A673 (cell line): ENCODE measurements around the gene WDFY3. TPM values are rescaled to one million over a fixed set of nuclear protein-coding genes. Genes with fewer than 3 reads are reported as not detected.

Source experiments
- BruUV-seq: library from RNA; stranded (reverse); fragments of 400-500 nt; replicated peaks from 2 replicates; lab custom pipeline; 2021; lab: Mats Ljungman, UMichigan
- CTCF ChIA-PET: fragments of 300-600 bp; sonication (Branson Sonifier 250); formaldehyde crosslinking; loops from one replicate; lab custom pipeline; 2022; ENCODE audit warnings: antibody characterized with exemption; lab: Charles Lee
- POLR2A ChIA-PET: fragments of 300-600 bp; sonication (Branson Sonifier 250); formaldehyde crosslinking; loops from one replicate; lab custom pipeline; 2022; ENCODE audit warnings: antibody characterized with exemption; ENCODE audit not compliant: low non-redundant PET; lab: Charles Lee
- DNase-seq: peaks from one replicate; pipeline ENCODE4 v3.0.0-alpha.2; 2015; ENCODE audit warnings: low spot score
- H3K27ac ChIP-seq: fragments of 200-600 bp; sonication (generic); 2 replicates; pipeline ENCODE4 v1.5.1; 2016; ENCODE audit warnings: mixed run types, low read depth, mild to moderate bottlenecking, mixed read lengths, antibody characterized with exemption, low read length; ENCODE audit not compliant: poor library complexity, severe bottlenecking
- H3K27me3 ChIP-seq: fragments of 200-600 bp; sonication (generic); replicated peaks from 2 replicates; pipeline ENCODE4 v1.6.1; 2017; ENCODE audit warnings: mixed run types, low read depth, mild to moderate bottlenecking, mixed read lengths, antibody characterized with exemption, low read length; ENCODE audit not compliant: insufficient read depth, poor library complexity
- H3K36me3 ChIP-seq: fragments of 200-600 bp; sonication (generic); 2 replicates; pipeline ENCODE4 v1.6.1; 2016; ENCODE audit warnings: mixed run types, mild to moderate bottlenecking, mixed read lengths, antibody characterized with exemption, low read length; ENCODE audit not compliant: insufficient read depth, poor library complexity, severe bottlenecking
- H3K4me1 ChIP-seq: fragments of 200-600 bp; sonication (generic); 2 replicates; pipeline ENCODE4 v1.6.1; 2017; ENCODE audit warnings: mixed run types, mild to moderate bottlenecking, mixed read lengths, antibody characterized with exemption, low read length; ENCODE audit not compliant: insufficient read depth, poor library complexity, severe bottlenecking
- H3K4me3 ChIP-seq: fragments of 200-600 bp; sonication (generic); 2 replicates; pipeline ENCODE4 v1.5.1; 2016; ENCODE audit warnings: low read depth, mixed run types, mild to moderate bottlenecking, mixed read lengths, low read length; ENCODE audit not compliant: poor library complexity, severe bottlenecking
- H3K9me3 ChIP-seq: fragments of 200-600 bp; sonication (generic); 2 replicates; pipeline ENCODE4 v1.6.1; 2016; ENCODE audit warnings: mixed run types, low read depth, mild to moderate bottlenecking, mixed read lengths, antibody characterized with exemption, low read length; ENCODE audit not compliant: poor library complexity, severe bottlenecking
- CTCF ChIP-seq: fragments of 300-800, 200-600 bp; sonication (generic); conservative IDR thresholded peaks from 2 replicates; pipeline ENCODE4 v1.5.1; 2017; ENCODE audit warnings: low read depth, mild to moderate bottlenecking, antibody characterized with exemption, low read length, moderate library complexity, mixed read lengths
- EZH2 ChIP-seq: fragments of 200-600 bp; sonication (generic); IDR thresholded peaks from 2 replicates; pipeline ENCODE4 v1.6.1; 2017; ENCODE audit warnings: borderline replicate concordance, low read depth, mild to moderate bottlenecking, mixed read lengths, antibody characterized with exemption, low read length; ENCODE audit not compliant: poor library complexity, severe bottlenecking
- intact Hi-C: fragments of 100-400 bp; cut with micrococcal nuclease; formaldehyde crosslinking; loops from one replicate; pipeline ENCODE4 v1.10.0; 2022; ENCODE audit not compliant: unreplicated experiment
- total RNA-seq: library from RNA; stranded (reverse); gene quantifications from 2 replicates; pipeline ENCODE4 v1.2.3, GENCODE V29; 2021

WDFY3 gene
- total RNA-seq, 1 experiment from 2014 or later, result 43.4 TPM

GRCh38 chr4:84803720-84804119 lies 162.8 kb downstream of the WDFY3 start:
- POLR2A ChIA-PET, result no interaction called here
- H3K9me3 ChIP-seq, result no peaks in the 10 kb centered on the region
- no peak for DNase-seq
- no peaks in the 10 kb centered on the region for H3K27me3 ChIP-seq
- no peaks in the 10 kb centered on the region for H3K4me1 ChIP-seq
- CTCF ChIA-PET, result no interaction called here
- H3K27ac ChIP-seq, result no peak overlapping the region
- TF ChIP-seq EZH2 (no peak), CTCF (no peak)
- no TSS peak for BruUV-seq
- H3K36me3 ChIP-seq, result no peaks in the 10 kb centered on the region
- intact Hi-C loops, result no loop called here
- no peak overlapping the region for H3K4me3 ChIP-seq

GRCh38 chr4:84803116-84803515 lies 163.4 kb downstream of the WDFY3 start:
- no peaks in the 10 kb centered on the region for H3K36me3 ChIP-seq
- BruUV-seq, result no TSS peak
- no peak for DNase-seq
- POLR2A ChIA-PET, result no interaction called here
- no peak overlapping the region for H3K27ac ChIP-seq
- H3K9me3 ChIP-seq, result no peaks in the 10 kb centered on the region
- no peaks in the 10 kb centered on the region for H3K27me3 ChIP-seq
- intact Hi-C loops, result no loop called here
- H3K4me1 ChIP-seq, result no peaks in the 10 kb centered on the region
- TF ChIP-seq CTCF, result no peak
- CTCF ChIA-PET, result no interaction called here
- H3K4me3 ChIP-seq, result no peak overlapping the region

- POLR2A ChIA-PET, result no interaction called here
- DNase-seq, result no peak
- no TSS peak for BruUV-seq
- Histone ChIP-seq H3K27ac (no peak overlapping the region), H3K27me3 (no peaks in the 10 kb centered on the region), H3K36me3 (no peaks in the 10 kb centered on the region), H3K4me1 (no peaks in the 10 kb centered on the region), H3K9me3 (no peaks in the 10 kb centered on the region), H3K4me3 (no peak overlapping the region)
- CTCF ChIA-PET, result no interaction called here
- intact Hi-C loops, result no loop called here
- no peak for TF ChIP-seq EZH2
- TF ChIP-seq CTCF, result no peak
Measured at GRCh38 chr4:84800256-84800655, 166.2 kb downstream of the WDFY3 start.
